Measurements from ENCODE around the gene ELK4. TPM values are rescaled to one million over a fixed set of nuclear protein-coding genes. Genes with fewer than 3 reads are reported as not detected.
"Not testable (repeated sequence)": the region's sequence is repeated elsewhere in the genome, so short reads cannot be mapped to it uniquely, and the experiment has no call there.

Gene ELK4
- total RNA-seq, 1 donor from 2014 or later, result 71.5 TPM

DNA sequence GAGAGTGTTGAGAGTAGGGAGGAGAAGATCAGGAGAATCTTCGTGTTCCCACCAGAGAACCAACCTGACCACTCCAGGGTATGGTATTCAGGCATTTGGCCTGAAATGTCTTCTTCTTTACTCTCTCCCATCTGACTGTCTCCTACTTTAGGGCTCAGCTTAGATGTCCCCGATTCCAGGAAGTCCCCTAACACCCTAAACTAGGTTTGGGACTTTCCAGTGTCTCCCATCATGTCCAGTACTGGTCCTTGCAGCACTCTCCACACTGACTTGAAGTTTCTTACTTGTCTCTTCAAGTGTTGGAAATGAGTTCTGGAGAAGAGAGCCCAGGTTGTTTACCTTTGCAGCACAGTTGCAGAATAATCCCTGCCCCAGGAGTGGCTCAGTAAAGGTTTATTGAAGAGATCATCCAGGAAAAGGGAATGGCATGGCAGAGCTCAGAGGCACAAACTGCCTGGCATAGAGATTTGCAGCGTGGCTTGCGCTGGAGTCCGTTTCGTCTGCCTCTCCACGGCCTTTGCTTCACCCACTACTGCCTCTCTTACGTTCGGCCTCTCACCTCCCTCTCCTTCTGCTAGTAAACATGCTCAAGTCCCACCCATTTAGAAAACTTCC, 6.2 kb upstream of the ELK4 start:
- no peak overlapping the region for H3K4me3 ChIP-seq
- H3K9me3 ChIP-seq, result no peaks in the 10 kb centered on the region
- H3K36me3 ChIP-seq, result no peaks in the 10 kb centered on the region
- no peaks in the 10 kb centered on the region for H3K27me3 ChIP-seq
- TF ChIP-seq, protein P1, sequence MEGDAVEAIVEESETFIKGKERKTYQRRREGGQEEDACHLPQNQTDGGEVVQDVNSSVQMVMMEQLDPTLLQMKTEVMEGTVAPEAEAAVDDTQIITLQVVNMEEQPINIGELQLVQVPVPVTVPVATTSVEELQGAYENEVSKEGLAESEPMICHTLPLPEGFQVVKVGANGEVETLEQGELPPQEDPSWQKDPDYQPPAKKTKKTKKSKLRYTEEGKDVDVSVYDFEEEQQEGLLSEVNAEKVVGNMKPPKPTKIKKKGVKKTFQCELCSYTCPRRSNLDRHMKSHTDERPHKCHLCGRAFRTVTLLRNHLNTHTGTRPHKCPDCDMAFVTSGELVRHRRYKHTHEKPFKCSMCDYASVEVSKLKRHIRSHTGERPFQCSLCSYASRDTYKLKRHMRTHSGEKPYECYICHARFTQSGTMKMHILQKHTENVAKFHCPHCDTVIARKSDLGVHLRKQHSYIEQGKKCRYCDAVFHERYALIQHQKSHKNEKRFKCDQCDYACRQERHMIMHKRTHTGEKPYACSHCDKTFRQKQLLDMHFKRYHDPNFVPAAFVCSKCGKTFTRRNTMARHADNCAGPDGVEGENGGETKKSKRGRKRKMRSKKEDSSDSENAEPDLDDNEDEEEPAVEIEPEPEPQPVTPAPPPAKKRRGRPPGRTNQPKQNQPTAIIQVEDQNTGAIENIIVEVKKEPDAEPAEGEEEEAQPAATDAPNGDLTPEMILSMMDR (IDR thresholded peaks at IDR 0.05), result no peak
- no peak overlapping the region for H3K27ac ChIP-seq
- intact Hi-C loops (cut with DNase I), result loop anchor here (5.0 kb wide), 1 partner anchor 51 kb away; no protein-coding TSS in a partner anchor
- DNase-seq, result no peak
- peaks cover 6% of the 10 kb centered on the region for H3K4me1 ChIP-seq
- no peak for ATAC-seq

GRCh38 chr1:205636732-205637131, 4.9 kb upstream of the ELK4 start:
- no peaks in the 10 kb centered on the region for H3K27me3 ChIP-seq
- no peaks in the 10 kb centered on the region for H3K36me3 ChIP-seq
- TF ChIP-seq, protein P1 (IDR thresholded peaks at IDR 0.05), result no peak
- ATAC-seq (no peak), DNase-seq (no peak)
- H3K27ac ChIP-seq, result peak overlapping the region; percentile 31
- H3K4me1 ChIP-seq, result peaks cover 13% of the 10 kb centered on the region
- H3K4me3 ChIP-seq, result no peak overlapping the region
- H3K9me3 ChIP-seq, result no peaks in the 10 kb centered on the region
- intact Hi-C loops (cut with DNase I), result loop anchor here (5.0 kb wide), 1 partner anchor 49 kb away; no protein-coding TSS in a partner anchor

GRCh38 chr1:205636138-205636530, 4.3 kb upstream of the ELK4 start:
- not testable (repeated sequence) for H3K36me3 ChIP-seq, H3K9me3 ChIP-seq, H3K27ac ChIP-seq, ATAC-seq, H3K4me3 ChIP-seq, H3K27me3 ChIP-seq, DNase-seq
- intact Hi-C loops (cut with DNase I), result loop anchor here (5.0 kb wide), 1 partner anchor 49 kb away; no protein-coding TSS in a partner anchor
- peaks cover 13% of the 10 kb centered on the region for H3K4me1 ChIP-seq

DNA sequence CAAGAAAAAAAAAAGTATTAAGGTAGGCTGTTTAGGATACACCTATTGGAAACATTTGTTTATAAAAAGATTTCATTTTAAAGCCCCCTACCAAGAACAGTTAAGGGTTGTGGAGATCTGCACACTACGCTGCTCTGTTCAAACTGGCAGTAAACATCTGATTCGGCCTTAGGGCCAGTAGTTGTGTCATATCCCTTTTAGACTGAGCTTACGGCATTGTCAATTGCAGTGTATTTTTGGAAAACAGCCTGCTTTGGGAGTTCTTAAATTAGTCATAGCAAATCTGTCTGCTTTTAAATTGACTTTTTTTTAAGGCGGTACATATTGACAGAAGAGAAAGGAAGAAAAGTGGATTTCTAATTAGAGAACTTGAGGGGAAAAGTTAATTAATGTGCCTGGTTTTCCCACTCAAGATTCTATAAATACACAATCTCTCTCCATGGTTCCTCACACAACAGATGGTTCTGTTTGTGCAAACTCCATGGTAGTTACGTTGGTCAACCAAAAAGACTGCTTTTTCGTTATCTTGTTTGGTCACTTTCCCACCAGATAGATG, 1.7 kb upstream of the ELK4 start:
- H3K4me3 ChIP-seq, result no peak overlapping the region
- TF ChIP-seq, protein P1 (IDR thresholded peaks at IDR 0.05), result no peak
- no peaks in the 10 kb centered on the region for H3K9me3 ChIP-seq
- no peaks in the 10 kb centered on the region for H3K27me3 ChIP-seq
- peaks cover 26% of the 10 kb centered on the region for H3K4me1 ChIP-seq
- no peak overlapping the region for H3K27ac ChIP-seq
- intact Hi-C loops (cut with DNase I), result no loop called here
- H3K36me3 ChIP-seq, result no peaks in the 10 kb centered on the region
- ATAC-seq, result no peak
- DNase-seq, result no peak

- Histone ChIP-seq H3K36me3 (no peaks in the 10 kb centered on the region), H3K4me1 (peaks cover 26% of the 10 kb centered on the region), H3K27ac (peak overlapping the region; percentile 92), H3K9me3 (no peaks in the 10 kb centered on the region), H3K4me3 (peak overlapping the region; percentile 82), H3K27me3 (no peaks in the 10 kb centered on the region)
- DNase-seq (no peak), ATAC-seq (no peak)
- TF ChIP-seq, protein P1 (IDR thresholded peaks at IDR 0.05), result no peak
- intact Hi-C loops (cut with DNase I), result no loop called here
These were observed 908 bp upstream of the ELK4 start for GRCh38 chr1:205632669-205633169.

DNA sequence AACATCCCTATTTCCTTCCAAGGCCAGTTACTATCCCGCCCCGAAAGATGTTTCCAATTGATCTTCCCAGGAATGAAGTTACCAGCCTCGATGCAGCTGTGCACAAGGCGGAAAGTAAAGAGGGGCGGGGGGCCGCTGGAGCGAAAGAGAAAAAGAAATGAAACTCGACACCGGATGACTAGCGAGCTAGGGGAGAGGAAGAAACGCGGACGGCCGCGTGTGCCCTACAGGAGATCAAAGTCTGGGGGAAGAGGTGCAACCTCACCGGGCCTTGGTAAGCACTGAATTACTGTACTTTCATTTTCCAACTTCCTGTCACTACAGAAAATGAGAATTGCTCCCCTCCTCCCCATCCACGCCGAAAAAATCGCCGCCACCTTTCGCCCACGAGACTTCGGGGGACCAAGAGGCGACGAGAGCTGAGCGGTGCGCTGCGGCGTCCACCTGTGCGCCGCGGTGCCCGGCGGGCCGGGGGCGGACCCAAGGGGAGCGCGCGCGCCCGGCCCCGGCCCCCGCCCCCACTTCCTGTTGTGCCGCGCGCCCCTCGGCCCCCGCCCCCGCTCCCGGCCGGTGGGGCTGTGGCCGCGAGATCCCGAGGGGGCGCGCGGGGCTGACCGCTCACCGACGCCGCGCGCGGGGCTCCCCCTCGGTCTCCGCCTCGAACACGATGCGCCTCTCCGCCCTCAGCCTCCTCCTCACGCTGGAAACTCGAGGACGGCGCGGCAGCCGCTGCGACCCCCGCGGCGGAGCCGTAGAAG, 622 bp downstream of the ELK4 start:
- no peaks in the 10 kb centered on the region for H3K27me3 ChIP-seq
- intact Hi-C loops (cut with DNase I), result no loop called here
- peak overlapping the region; percentile 91 for H3K27ac ChIP-seq
- no peaks in the 10 kb centered on the region for H3K36me3 ChIP-seq
- TF ChIP-seq, protein P1 (IDR thresholded peaks at IDR 0.05), result no peak
- H3K9me3 ChIP-seq, result no peaks in the 10 kb centered on the region
- peak overlapping the region; percentile 82 for H3K4me3 ChIP-seq
- ATAC-seq, result peak; percentile 82
- peaks cover 20% of the 10 kb centered on the region for H3K4me1 ChIP-seq
- peak; percentile 86 for DNase-seq
